ENCODE measurements around the gene DMGDH.

Gene DMGDH

DNA sequence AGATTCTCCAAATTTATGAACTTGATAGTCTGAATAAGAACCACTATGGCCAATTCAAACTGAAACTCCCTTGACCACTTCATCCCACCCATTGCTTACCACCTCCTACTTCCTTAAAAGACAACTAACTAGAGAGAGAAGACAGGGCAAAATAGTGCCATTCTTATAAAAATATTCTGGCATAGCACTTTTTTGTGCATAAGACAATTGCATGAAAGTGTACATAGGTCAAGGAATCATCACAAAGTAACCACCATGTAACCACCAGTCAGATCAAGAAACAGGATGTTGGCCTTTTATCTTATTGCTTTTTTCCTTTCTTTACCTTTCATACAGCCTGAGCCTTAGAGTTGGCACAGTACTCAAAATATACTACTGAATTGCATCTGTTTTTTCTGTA is 76.3 kb downstream of the DMGDH start:
- no peak for DNase-seq
- Histone ChIP-seq H2AK5ac (ENCODE audit: low read length) (no peak overlapping the region), H3K36me3 (ENCODE audit: control insufficient read depth, insufficient read depth, low read length) (no peaks in the 10 kb centered on the region), H3K4me3 (ENCODE audit: low read length) (no peak overlapping the region), H3K18ac (ENCODE audit: low read length) (no peak overlapping the region), H3K23ac (ENCODE audit: low read length) (no peak overlapping the region), H4K5ac (ENCODE audit: low read length) (no peak overlapping the region), H3K56ac (ENCODE audit: low read length) (no peak overlapping the region), H3K4me2 (ENCODE audit: low read length) (no peak overlapping the region), H2BK120ac (ENCODE audit: low read depth, low read length) (no peak overlapping the region), H2BK5ac (ENCODE audit: low read length) (no peak overlapping the region), H3K4me1 (ENCODE audit: control insufficient read depth, low read depth, low read length) (no peaks in the 10 kb centered on the region), H2BK15ac (replicated peaks; ENCODE audit: low read depth) (no peak overlapping the region), H3K79me2 (ENCODE audit: control insufficient read depth, insufficient read depth, low read length) (no peaks in the 10 kb centered on the region), H3K79me1 (ENCODE audit: low read length) (no peaks in the 10 kb centered on the region), H4K8ac (ENCODE audit: low read depth, low read length) (no peak overlapping the region), H3K27ac (ENCODE audit: low read depth, low read length) (no peak overlapping the region), H3K27me3 (ENCODE audit: insufficient read depth, low read length, poor library complexity) (no peaks in the 10 kb centered on the region), H3K9ac (ENCODE audit: low read length) (no peak overlapping the region), H3K4ac (ENCODE audit: low read depth, low read length) (no peak overlapping the region)

DNA sequence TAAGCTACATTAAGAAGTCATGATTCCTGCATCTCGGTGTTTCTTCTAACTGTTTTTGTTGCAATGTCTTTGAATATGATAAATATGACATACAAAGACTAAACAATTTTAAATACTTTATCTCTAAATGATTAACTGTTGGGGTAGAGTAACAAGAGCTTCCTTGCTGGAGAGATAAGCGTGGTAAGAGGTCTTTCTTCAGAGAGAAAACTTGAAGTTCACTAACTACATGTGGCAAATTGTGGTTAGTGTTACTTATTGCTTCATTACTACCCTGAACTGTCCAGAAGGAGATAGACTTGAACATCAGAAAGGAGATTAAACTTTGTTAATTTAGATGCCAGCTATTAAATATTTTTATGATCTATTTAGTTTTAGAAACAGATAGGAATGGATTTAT is 77.3 kb downstream of the DMGDH start:
- Histone ChIP-seq H4K5ac (ENCODE audit: low read length) (no peak overlapping the region), H3K56ac (ENCODE audit: low read length) (no peak overlapping the region), H2BK5ac (ENCODE audit: low read length) (no peak overlapping the region), H3K36me3 (ENCODE audit: control insufficient read depth, insufficient read depth, low read length) (no peaks in the 10 kb centered on the region), H3K4me1 (ENCODE audit: control insufficient read depth, low read depth, low read length) (no peaks in the 10 kb centered on the region), H3K27ac (ENCODE audit: low read depth, low read length) (no peak overlapping the region), H2BK15ac (replicated peaks; ENCODE audit: low read depth) (no peak overlapping the region), H3K79me1 (ENCODE audit: low read length) (no peaks in the 10 kb centered on the region), H2AK5ac (ENCODE audit: low read length) (no peak overlapping the region), H3K27me3 (ENCODE audit: insufficient read depth, low read length, poor library complexity) (no peaks in the 10 kb centered on the region), H3K23ac (ENCODE audit: low read length) (no peak overlapping the region), H3K4ac (ENCODE audit: low read depth, low read length) (no peak overlapping the region), H3K4me2 (ENCODE audit: low read length) (no peak overlapping the region), H2BK120ac (ENCODE audit: low read depth, low read length) (no peak overlapping the region), H3K9ac (ENCODE audit: low read length) (no peak overlapping the region), H3K18ac (ENCODE audit: low read length) (no peak overlapping the region), H3K79me2 (ENCODE audit: control insufficient read depth, insufficient read depth, low read length) (no peaks in the 10 kb centered on the region), H3K4me3 (ENCODE audit: low read length) (no peak overlapping the region), H4K8ac (ENCODE audit: low read depth, low read length) (no peak overlapping the region)
- no peak for DNase-seq
- WGBS (ENCODE audit: extremely low coverage, insufficient coverage, low lambda C conversion rate), result no CpG with 5 or more reads among the region's 2 CpGs

DNA sequence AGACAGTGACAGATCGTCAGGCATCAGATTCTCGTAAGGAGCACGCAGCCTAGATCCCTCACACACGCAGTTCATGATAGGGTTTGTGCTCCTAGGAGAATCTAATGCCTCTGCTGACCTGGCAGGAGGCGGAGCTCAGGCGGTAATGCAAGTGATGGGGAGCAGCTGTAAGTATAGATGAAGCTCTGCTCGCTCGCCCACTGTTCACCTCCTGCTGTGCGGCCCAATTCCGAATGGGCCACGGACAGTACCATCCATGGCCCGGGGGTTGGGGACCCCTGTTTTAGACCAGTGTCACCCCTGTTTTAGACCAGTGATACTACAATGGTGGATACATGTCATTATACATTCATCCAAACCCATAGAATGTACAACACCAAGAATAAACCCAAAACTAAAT is 80.4 kb downstream of the DMGDH start:
- H2BK120ac ChIP-seq (ENCODE audit: low read depth, low read length), result no peak overlapping the region
- H2AK5ac ChIP-seq (ENCODE audit: low read length), result no peak overlapping the region
- no peaks in the 10 kb centered on the region for H3K27me3 ChIP-seq (ENCODE audit: insufficient read depth, low read length, poor library complexity)
- H3K79me2 ChIP-seq (ENCODE audit: control insufficient read depth, insufficient read depth, low read length), result no peaks in the 10 kb centered on the region
- no peak overlapping the region for H4K8ac ChIP-seq (ENCODE audit: low read depth, low read length)
- H3K23ac ChIP-seq (ENCODE audit: low read length), result no peak overlapping the region
- WGBS (ENCODE audit: extremely low coverage, insufficient coverage, low lambda C conversion rate), result no CpG with 5 or more reads among the region's 12 CpGs
- no peak for DNase-seq
- H3K79me1 ChIP-seq (ENCODE audit: low read length), result no peaks in the 10 kb centered on the region
- no peak overlapping the region for H3K18ac ChIP-seq (ENCODE audit: low read length)
- no peaks in the 10 kb centered on the region for H3K36me3 ChIP-seq (ENCODE audit: control insufficient read depth, insufficient read depth, low read length)
- no peak overlapping the region for H4K5ac ChIP-seq (ENCODE audit: low read length)
- H2BK15ac ChIP-seq (replicated peaks; ENCODE audit: low read depth), result no peak overlapping the region
- no peak overlapping the region for H2BK5ac ChIP-seq (ENCODE audit: low read length)
- no peak overlapping the region for H3K4me2 ChIP-seq (ENCODE audit: low read length)
- H3K56ac ChIP-seq (ENCODE audit: low read length), result no peak overlapping the region
- no peak overlapping the region for H3K4me3 ChIP-seq (ENCODE audit: low read length)
- H3K9ac ChIP-seq (ENCODE audit: low read length), result no peak overlapping the region
- H3K4me1 ChIP-seq (ENCODE audit: control insufficient read depth, low read depth, low read length), result peaks cover 4% of the 10 kb centered on the region
- H3K4ac ChIP-seq (ENCODE audit: low read depth, low read length), result no peak overlapping the region
- no peak overlapping the region for H3K27ac ChIP-seq (ENCODE audit: low read depth, low read length)

DNA sequence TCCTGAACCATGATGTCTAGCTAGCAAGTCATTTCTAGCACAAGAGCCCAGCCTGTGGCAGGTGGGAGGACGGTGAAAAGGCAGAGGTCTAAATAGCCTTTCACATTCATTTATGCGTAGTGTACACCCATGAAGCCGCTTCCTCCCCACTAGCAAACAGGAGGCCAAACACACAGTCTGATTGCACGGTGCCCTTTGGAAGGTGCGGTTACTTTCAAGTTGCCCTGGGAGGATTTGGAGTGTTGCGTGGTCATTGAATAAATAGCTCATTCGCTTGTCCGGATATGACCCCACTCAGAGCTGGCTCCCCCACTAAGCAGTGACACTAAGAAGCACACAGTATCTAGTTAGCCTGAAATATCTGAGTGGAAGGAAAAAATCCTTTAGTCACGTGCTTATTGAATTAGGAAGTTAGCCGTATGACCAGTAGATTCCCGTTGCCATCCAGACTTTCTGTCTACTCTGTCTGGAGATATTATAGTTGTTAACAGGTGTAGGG is 83.7 kb downstream of the DMGDH start:
- H3K79me1 ChIP-seq (ENCODE audit: low read length), result no peaks in the 10 kb centered on the region
- H3K36me3 ChIP-seq (ENCODE audit: control insufficient read depth, insufficient read depth, low read length), result no peaks in the 10 kb centered on the region
- H2BK5ac ChIP-seq (ENCODE audit: low read length), result peak overlapping the region; percentile 39
- peaks cover 8% of the 10 kb centered on the region for H3K4me1 ChIP-seq (ENCODE audit: control insufficient read depth, low read depth, low read length)
- H3K27me3 ChIP-seq (ENCODE audit: insufficient read depth, low read length, poor library complexity), result no peaks in the 10 kb centered on the region
- H2BK15ac ChIP-seq (replicated peaks; ENCODE audit: low read depth), result no peak overlapping the region
- no peak overlapping the region for H2AK5ac ChIP-seq (ENCODE audit: low read length)
- peak overlapping the region; percentile 92 for H3K9ac ChIP-seq (ENCODE audit: low read length)
- no peak for DNase-seq
- H3K4me2 ChIP-seq (ENCODE audit: low read length), result peak overlapping the region; percentile 50
- no peak overlapping the region for H4K8ac ChIP-seq (ENCODE audit: low read depth, low read length)
- no peak overlapping the region for H3K4ac ChIP-seq (ENCODE audit: low read depth, low read length)
- H4K5ac ChIP-seq (ENCODE audit: low read length), result no peak overlapping the region
- no peak overlapping the region for H3K4me3 ChIP-seq (ENCODE audit: low read length)
- no peak overlapping the region for H3K18ac ChIP-seq (ENCODE audit: low read length)
- peak overlapping the region; percentile 77 for H3K56ac ChIP-seq (ENCODE audit: low read length)
- no CpG with 5 or more reads among the region's 11 CpGs for WGBS (ENCODE audit: extremely low coverage, insufficient coverage, low lambda C conversion rate)
- H3K79me2 ChIP-seq (ENCODE audit: control insufficient read depth, insufficient read depth, low read length), result no peaks in the 10 kb centered on the region
- no peak overlapping the region for H3K23ac ChIP-seq (ENCODE audit: low read length)
- no peak overlapping the region for H2BK120ac ChIP-seq (ENCODE audit: low read depth, low read length)
- H3K27ac ChIP-seq (ENCODE audit: low read depth, low read length), result no peak overlapping the region

DNA sequence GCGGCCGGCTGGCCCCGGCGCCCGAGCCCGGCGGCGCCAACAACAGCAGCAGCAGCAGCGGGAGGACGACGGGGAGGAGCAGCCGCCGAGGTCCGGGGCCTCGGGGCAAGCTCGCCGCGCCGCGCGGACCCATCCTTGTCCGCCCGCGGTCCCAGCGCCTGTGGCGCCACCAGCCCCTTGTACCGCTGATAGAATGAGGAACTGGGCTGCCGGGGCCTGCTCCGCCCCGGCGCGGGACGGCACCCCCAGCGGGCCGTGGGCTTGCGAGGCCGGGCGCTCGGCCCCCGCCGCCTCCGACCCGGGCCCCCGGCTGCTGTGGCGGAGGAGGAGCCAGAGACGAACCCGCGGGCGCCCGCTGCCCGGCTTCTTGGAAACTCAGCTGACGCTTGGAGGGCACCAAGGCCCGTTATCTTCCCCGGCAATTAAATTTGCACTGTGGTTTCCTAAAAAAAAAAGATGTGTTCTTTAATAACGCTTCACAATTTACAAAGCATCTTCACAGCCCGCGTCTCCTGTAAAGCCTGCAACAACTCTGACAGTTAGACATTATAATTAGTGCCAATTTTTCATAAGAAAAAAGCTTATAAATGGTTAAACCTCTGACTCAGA is 84.3 kb downstream of the DMGDH start, which contains the start of gene ARSB:
Gene ARSB (minus strand): TSS at position 195 of the 609 bp plus-strand sequence. CDS start 62 bp downstream, at position 133.
- peak within 1 kb of the TSS; percentile 94 for H3K18ac ChIP-seq (ENCODE audit: low read length)
- H3K23ac ChIP-seq (ENCODE audit: low read length), result no peak within 1 kb of the TSS
- peak within 1 kb of the TSS; percentile 97 for H3K56ac ChIP-seq (ENCODE audit: low read length)
- peak within 1 kb of the TSS; percentile 92 for H3K9ac ChIP-seq (ENCODE audit: low read length)
- no peak for DNase-seq
- H3K4me2 ChIP-seq (ENCODE audit: low read length), result peak within 1 kb of the TSS; percentile 63
- no peaks in the 10 kb centered on the region for H3K36me3 ChIP-seq (ENCODE audit: control insufficient read depth, insufficient read depth, low read length)
- H3K27ac ChIP-seq (ENCODE audit: low read depth, low read length), result peak within 1 kb of the TSS; percentile 100
- no peaks in the 10 kb centered on the region for H3K79me2 ChIP-seq (ENCODE audit: control insufficient read depth, insufficient read depth, low read length)
- no CpG with 5 or more reads among the region's 57 CpGs for WGBS (ENCODE audit: extremely low coverage, insufficient coverage, low lambda C conversion rate)
- H3K4me3 ChIP-seq (ENCODE audit: low read length), result peak within 1 kb of the TSS; percentile 69
- no peak within 1 kb of the TSS for H4K5ac ChIP-seq (ENCODE audit: low read length)
- H3K4me1 ChIP-seq (ENCODE audit: control insufficient read depth, low read depth, low read length), result peaks cover 8% of the 10 kb centered on the region
- no peaks in the 10 kb centered on the region for H3K79me1 ChIP-seq (ENCODE audit: low read length)
- H2BK120ac ChIP-seq (ENCODE audit: low read depth, low read length), result peak within 1 kb of the TSS; percentile 83
- peak within 1 kb of the TSS; percentile 56 for H3K4ac ChIP-seq (ENCODE audit: low read depth, low read length)
- no peak within 1 kb of the TSS for H2AK5ac ChIP-seq (ENCODE audit: low read length)
- no peaks in the 10 kb centered on the region for H3K27me3 ChIP-seq (ENCODE audit: insufficient read depth, low read length, poor library complexity)
- peak within 1 kb of the TSS; percentile 80 for H2BK5ac ChIP-seq (ENCODE audit: low read length)
- no peak within 1 kb of the TSS for H2BK15ac ChIP-seq (replicated peaks; ENCODE audit: low read depth)
- H4K8ac ChIP-seq (ENCODE audit: low read depth, low read length), result no peak within 1 kb of the TSS

Measured in mesendoderm (in vitro differentiated cells).